ENCODE results near the gene TMEM132A. TPM values are rescaled to one million over a fixed set of nuclear protein-coding genes. Genes with fewer than 3 reads are reported as not detected.

Gene TMEM132A
- total and polyA plus RNA-seq, 10 of the 15 experiments (the other 5 are each of a cell fraction or from before 2014, with no cell fraction given): 0.16 to 25.0 (median 4.3) TPM

DNA sequence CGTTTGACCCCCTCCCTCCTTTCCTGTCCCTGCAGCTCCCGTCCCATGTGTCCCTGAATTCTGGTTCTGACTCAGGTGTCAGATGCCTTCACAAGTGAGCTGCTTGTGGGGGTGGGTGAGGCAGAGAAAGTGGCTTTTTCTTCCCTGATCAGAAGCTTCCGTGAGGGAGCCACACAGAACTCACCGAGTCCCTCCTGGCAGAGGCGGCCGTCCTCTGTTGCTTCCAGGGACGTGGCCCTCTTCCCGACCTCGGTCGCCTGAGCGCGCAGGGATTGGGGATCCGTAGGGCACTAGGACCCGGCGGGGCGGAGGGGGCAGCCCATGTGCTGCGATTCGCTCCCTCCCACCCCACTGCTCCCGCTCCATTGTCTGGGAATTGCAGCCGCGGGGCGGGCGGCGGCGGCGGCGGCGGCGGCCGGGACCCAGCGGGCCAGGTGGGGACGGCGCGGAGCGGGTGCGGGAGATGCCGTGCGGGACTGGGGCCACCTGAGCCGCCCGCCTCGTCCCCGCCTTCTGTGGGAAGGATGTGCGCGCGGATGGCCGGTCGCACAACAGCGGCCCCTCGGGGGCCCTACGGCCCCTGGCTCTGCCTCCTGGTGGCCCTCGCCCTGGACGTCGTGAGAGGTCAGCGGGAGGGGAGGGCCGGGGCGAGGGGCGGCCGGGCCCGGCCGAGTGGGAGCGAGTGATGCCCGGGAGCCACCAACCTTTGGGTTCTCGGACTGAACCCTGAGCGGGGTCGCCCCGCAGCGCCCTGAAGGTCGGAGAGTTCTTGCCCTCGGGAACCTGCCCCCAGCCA is at the start of gene TMEM132A (continued):
- TF ChIP-seq, protein P1, sequence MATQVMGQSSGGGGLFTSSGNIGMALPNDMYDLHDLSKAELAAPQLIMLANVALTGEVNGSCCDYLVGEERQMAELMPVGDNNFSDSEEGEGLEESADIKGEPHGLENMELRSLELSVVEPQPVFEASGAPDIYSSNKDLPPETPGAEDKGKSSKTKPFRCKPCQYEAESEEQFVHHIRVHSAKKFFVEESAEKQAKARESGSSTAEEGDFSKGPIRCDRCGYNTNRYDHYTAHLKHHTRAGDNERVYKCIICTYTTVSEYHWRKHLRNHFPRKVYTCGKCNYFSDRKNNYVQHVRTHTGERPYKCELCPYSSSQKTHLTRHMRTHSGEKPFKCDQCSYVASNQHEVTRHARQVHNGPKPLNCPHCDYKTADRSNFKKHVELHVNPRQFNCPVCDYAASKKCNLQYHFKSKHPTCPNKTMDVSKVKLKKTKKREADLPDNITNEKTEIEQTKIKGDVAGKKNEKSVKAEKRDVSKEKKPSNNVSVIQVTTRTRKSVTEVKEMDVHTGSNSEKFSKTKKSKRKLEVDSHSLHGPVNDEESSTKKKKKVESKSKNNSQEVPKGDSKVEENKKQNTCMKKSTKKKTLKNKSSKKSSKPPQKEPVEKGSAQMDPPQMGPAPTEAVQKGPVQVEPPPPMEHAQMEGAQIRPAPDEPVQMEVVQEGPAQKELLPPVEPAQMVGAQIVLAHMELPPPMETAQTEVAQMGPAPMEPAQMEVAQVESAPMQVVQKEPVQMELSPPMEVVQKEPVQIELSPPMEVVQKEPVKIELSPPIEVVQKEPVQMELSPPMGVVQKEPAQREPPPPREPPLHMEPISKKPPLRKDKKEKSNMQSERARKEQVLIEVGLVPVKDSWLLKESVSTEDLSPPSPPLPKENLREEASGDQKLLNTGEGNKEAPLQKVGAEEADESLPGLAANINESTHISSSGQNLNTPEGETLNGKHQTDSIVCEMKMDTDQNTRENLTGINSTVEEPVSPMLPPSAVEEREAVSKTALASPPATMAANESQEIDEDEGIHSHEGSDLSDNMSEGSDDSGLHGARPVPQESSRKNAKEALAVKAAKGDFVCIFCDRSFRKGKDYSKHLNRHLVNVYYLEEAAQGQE (IDR thresholded peaks at IDR 0.05; ENCODE audit: low read depth, low read length): no peak
- no peak for TF ChIP-seq ZZZ3 (IDR thresholded peaks at IDR 0.05; ENCODE audit: control insufficient read depth, insufficient read length, low read depth)
- no peak for TF ChIP-seq ETV6 (conservative IDR thresholded peaks at IDR 0.05 in 1 of 2, IDR thresholded peaks at IDR 0.05 in 1 of 2; ENCODE audit: borderline replicate concordance in 1 of 2, low read depth in 1 of 2)
- TF ChIP-seq BRCA1 (IDR thresholded peaks at IDR 0.05; ENCODE audit: low read depth, low read length): no peak
- TF ChIP-seq NFIC (IDR thresholded peaks at IDR 0.05; ENCODE audit: low read depth, low read length): no peak
- TF ChIP-seq, protein P2, sequence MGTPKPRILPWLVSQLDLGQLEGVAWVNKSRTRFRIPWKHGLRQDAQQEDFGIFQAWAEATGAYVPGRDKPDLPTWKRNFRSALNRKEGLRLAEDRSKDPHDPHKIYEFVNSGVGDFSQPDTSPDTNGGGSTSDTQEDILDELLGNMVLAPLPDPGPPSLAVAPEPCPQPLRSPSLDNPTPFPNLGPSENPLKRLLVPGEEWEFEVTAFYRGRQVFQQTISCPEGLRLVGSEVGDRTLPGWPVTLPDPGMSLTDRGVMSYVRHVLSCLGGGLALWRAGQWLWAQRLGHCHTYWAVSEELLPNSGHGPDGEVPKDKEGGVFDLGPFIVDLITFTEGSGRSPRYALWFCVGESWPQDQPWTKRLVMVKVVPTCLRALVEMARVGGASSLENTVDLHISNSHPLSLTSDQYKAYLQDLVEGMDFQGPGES (IDR thresholded peaks at IDR 0.05): no peak
- no peak; the same call in 1 of the 2 replicates for TF ChIP-seq GATAD2B (conservative IDR thresholded peaks at IDR 0.05; ENCODE audit: low read depth)
- no peak for TF ChIP-seq CREM (IDR thresholded peaks at IDR 0.05; ENCODE audit: low read depth)
- TF ChIP-seq, protein P3, sequence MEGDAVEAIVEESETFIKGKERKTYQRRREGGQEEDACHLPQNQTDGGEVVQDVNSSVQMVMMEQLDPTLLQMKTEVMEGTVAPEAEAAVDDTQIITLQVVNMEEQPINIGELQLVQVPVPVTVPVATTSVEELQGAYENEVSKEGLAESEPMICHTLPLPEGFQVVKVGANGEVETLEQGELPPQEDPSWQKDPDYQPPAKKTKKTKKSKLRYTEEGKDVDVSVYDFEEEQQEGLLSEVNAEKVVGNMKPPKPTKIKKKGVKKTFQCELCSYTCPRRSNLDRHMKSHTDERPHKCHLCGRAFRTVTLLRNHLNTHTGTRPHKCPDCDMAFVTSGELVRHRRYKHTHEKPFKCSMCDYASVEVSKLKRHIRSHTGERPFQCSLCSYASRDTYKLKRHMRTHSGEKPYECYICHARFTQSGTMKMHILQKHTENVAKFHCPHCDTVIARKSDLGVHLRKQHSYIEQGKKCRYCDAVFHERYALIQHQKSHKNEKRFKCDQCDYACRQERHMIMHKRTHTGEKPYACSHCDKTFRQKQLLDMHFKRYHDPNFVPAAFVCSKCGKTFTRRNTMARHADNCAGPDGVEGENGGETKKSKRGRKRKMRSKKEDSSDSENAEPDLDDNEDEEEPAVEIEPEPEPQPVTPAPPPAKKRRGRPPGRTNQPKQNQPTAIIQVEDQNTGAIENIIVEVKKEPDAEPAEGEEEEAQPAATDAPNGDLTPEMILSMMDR (IDR thresholded peaks at IDR 0.05 in 2 of 3, conservative IDR thresholded peaks at IDR 0.05 in 1 of 3; ENCODE audit: control insufficient read depth in 2 of 3, extremely low read depth in 1 of 3, insufficient read depth in 1 of 3, low read depth in 3 of 3, low read length in 3 of 3): 0 out of 6 replicates have a peak, but pooled peaks of 1 of the 3 experiments have one; percentile 1
- TF ChIP-seq RBBP5 (conservative IDR thresholded peaks at IDR 0.05): no peak
- no peak for TF ChIP-seq MXI1 (IDR thresholded peaks at IDR 0.05; ENCODE audit: low read depth, low read length)
- TF ChIP-seq ESRRA (IDR thresholded peaks at IDR 0.05; ENCODE audit: low read length): no peak
- no peak for TF ChIP-seq PAX5 (IDR thresholded peaks at IDR 0.05; ENCODE audit: borderline replicate concordance, low read depth, low read length)
- TF ChIP-seq, protein P4, sequence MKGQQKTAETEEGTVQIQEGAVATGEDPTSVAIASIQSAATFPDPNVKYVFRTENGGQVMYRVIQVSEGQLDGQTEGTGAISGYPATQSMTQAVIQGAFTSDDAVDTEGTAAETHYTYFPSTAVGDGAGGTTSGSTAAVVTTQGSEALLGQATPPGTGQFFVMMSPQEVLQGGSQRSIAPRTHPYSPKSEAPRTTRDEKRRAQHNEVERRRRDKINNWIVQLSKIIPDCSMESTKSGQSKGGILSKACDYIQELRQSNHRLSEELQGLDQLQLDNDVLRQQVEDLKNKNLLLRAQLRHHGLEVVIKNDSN (IDR thresholded peaks at IDR 0.05; ENCODE audit: borderline replicate concordance, extremely low read length, insufficient read depth, low read depth, low read length): peak; percentile 20
- no peak for TF ChIP-seq RCOR1 (conservative IDR thresholded peaks at IDR 0.05; ENCODE audit: low read depth, low read length)
- TF ChIP-seq HDAC6 (IDR thresholded peaks at IDR 0.05; ENCODE audit: unreplicated experiment): no peak
- no peak for TF ChIP-seq ZNF622 (IDR thresholded peaks at IDR 0.05)
- TF ChIP-seq FOXK2 (IDR thresholded peaks at IDR 0.05): no peak
- no peak for TF ChIP-seq RAD51 (IDR thresholded peaks at IDR 0.05)
